HG02610 (cell line): ENCODE data around the gene TPRX1.
"Not testable (repeated sequence)": the region's sequence is repeated elsewhere in the genome, so short reads cannot be mapped to it uniquely, and the experiment has no call there.

ENCODE experiments used
- ATAC-seq: cut with Tn5 transposase; IDR thresholded peaks from one replicate; pipeline ENCODE4 v1.9.1; 2021; ENCODE audit warnings: mild to moderate bottlenecking, moderate library complexity; ENCODE audit not compliant: unreplicated experiment

The TPRX1 gene

GRCh38 chr19:47768604-47769003 is 35.7 kb downstream of the TPRX1 start:
- no peak for ATAC-seq

DNA sequence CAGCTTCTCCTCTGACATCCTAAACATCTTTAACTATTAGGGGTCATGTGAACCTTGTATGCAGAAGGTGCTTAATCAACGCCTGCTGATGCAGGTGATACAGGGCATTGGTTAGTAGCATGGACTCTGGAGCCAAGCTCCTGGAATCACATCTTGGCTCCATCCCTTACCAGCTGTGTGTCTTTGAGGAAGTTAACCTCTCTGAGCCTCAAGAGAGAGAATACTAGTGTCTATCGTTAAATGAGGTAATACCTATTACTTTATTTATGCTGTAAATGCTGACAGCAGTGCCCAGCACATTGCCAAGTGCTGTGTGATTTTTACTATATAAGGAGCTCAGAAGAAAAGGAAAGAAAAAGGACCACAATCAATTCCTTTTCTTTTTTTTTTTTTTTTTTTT is 37.0 kb downstream of the TPRX1 start:
- ATAC-seq: no peak

DNA sequence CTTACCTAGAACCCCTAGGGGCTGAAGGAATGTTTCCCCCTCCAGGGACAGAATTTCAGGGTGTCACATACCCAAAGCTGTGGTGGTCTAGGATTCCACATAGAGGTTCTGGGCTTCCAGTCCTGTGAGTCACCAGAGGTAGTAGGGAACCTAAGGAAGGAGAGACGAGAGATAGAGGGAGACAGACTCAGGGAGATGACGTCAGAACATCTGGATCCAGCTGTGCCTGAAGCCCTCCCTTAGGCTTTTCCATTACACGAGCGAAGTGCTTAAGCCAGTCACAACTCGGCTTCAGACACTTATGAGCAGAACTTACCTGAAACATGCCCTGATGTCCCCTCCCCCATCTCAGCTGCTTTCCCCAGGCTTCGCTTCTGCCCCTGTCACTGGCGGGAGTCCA is 37.7 kb downstream of the TPRX1 start:
- no peak for ATAC-seq

GRCh38 chr19:47766359-47766620 is 38.1 kb downstream of the TPRX1 start:
- no peak for ATAC-seq

DNA sequence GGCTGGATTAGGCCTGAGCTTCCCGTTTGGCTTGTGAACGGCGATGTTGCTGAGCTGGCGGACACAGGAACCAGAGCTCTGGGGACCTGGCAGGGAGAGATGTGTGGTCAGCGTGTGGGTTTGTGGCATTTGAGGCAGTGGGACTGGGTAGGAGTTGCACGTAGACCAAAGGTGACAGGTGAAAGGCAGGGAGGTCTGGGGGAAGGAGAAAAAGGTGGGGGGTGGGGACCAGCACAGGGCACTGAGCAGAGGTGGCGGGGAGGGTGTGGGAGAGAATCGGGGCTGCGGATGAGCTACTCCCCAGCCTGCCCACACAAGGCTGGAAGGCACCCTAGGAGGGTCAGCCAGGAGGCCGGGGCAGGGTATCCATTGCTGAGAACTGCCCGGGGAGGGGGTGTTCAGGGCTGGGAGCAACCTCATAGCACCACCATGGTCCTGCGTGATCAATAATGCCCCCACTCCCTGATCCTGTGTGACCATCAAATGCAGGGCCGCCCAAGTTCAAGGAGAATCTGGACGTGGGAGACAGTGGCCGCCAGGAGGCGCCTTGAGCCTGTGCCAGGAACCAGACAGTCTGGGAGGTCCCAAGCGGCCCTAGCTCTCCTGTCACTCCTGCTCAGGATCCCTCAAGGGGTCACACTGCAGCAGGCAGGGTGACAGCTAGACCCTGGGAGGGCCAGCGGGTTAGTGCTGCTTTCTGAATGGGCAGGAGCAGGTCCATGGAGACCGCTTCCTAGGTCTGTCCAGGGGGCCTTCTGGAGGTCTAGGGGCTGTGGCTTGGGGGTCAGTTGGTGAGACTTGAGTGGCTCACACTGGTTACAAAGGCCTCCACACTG is 38.6 kb downstream of the TPRX1 start:
- no peak for ATAC-seq

GRCh38 chr19:47764705-47765104 is 39.6 kb downstream of the TPRX1 start:
- ATAC-seq: not testable (repeated sequence)

DNA sequence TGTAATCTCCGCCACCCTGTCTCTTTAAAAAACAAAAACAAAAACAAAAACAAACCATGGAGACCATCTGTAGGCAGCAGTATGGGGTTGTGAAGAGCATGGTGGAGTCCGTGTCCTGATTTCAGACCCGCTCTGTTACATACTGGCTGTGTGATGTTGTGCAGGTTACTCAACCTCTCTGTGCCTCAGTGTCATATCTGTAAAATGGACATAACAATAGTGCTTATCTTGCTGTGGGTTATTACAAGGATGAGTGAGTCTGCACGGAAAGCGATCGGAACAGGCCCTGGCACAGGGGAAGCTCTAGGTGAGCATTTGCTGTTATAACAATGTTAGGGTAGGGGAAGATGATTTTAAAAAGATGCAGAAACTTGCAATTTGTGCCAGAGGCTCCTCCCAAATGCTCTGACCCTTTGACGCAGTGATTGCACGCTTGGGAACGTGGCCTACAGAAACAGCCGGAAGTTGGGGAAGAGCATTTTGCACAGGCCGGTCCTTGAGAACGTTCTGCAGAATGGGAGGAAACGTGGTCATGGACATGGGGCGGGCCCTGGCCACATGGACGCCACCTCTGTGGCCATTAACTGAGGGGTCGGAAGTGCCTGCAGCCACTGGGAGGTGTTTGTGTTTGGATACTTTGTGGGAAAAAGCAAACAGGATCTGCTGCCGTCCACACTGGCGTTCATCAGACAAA is 41.6 kb downstream of the TPRX1 start:
- ATAC-seq: no peak

- ATAC-seq: no peak
These were observed 42.2 kb downstream of the TPRX1 start for GRCh38 chr19:47762151-47762550.

DNA sequence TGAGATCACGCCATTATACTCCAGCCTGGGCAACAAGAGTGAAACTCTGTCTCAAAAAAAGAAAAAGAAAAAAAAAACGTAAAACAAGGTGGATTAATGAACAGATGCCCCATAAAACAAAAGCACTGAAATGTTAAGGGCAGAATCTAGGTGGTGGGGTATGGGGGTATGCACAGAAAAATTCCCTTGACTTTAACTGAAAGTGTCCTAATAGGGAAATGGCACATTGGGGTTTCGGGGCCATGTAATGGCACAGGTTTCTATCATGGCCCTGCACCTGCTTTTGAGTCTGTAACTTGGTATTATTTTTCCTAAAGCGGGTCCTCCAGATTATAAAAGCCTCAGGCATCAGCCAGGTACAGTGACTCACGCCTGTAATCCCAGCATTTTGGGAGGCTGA is 42.8 kb downstream of the TPRX1 start:
- no peak for ATAC-seq

- ATAC-seq: no peak
These were observed 43.7 kb downstream of the TPRX1 start for GRCh38 chr19:47760632-47760999.

- ATAC-seq: no peak
These were observed 45.9 kb downstream of the TPRX1 start for GRCh38 chr19:47758443-47758804.

GRCh38 chr19:47757617-47758442 is 46.5 kb downstream of the TPRX1 start:
- ATAC-seq: no peak

- no peak for ATAC-seq
These were observed 47.3 kb downstream of the TPRX1 start for GRCh38 chr19:47756953-47757608.

DNA sequence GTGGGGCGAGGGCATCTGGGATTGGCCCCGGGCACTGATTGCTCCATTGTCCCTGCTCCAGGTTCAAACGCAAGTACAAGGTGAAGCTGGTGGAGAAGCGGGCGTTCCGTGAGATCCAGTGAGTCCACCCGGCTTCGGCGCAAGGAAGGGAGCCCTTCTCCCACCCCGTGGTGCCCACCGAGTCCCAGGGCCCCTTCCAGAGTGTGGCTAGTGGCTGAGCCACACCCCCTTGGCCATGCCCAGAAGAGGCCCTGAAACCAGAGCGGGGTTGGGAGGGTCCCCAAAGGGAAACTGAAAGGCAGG is 47.8 kb downstream of the TPRX1 start:
- no peak for ATAC-seq

DNA sequence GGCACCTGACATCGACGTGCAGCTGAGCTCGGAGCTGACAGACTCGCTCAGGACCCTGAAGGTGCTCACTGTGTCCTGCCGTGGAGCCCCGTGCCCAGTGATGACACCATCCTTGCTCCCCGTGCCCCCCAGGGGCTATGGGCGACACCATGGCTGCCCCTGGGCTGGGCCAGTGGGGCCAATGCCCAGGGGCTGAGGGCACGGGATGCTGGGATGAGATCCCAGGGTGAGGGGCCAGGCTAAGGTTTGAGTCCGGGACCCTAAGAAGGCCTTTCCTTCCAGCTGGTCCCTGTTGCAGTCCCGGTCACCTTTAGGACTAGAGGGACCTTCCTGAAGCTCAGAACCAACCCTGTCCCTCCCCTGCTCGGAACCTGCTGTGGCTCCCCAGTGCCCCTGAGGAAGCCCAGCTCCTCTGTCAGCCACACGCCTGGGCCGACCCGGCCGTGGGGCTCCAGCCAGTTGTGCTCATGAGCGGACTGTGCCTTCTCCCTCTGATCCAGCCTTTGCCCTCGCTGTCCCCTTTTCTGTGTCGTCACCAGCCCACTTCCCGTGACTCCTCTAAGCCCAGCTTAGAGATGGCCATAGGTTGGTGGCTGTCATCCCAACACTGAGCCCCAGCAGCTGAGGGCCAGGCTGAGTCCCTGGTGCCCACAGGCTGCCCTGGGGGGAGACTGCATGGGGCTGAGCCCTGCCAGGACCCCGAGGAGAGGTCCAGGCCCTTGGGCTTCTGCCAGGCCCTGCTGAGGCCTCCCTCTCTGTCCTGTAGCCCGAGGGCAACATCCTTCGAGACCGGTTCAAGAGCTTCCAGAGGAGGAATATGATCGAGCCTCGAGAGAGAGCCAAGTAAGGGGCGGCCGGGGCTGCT is 48.4 kb downstream of the TPRX1 start:
- no peak for ATAC-seq

GRCh38 chr19:47755065-47755761 is 49.1 kb downstream of the TPRX1 start:
- no peak for ATAC-seq

- no peak for ATAC-seq
These were observed 49.9 kb downstream of the TPRX1 start for GRCh38 chr19:47754206-47755064.

DNA sequence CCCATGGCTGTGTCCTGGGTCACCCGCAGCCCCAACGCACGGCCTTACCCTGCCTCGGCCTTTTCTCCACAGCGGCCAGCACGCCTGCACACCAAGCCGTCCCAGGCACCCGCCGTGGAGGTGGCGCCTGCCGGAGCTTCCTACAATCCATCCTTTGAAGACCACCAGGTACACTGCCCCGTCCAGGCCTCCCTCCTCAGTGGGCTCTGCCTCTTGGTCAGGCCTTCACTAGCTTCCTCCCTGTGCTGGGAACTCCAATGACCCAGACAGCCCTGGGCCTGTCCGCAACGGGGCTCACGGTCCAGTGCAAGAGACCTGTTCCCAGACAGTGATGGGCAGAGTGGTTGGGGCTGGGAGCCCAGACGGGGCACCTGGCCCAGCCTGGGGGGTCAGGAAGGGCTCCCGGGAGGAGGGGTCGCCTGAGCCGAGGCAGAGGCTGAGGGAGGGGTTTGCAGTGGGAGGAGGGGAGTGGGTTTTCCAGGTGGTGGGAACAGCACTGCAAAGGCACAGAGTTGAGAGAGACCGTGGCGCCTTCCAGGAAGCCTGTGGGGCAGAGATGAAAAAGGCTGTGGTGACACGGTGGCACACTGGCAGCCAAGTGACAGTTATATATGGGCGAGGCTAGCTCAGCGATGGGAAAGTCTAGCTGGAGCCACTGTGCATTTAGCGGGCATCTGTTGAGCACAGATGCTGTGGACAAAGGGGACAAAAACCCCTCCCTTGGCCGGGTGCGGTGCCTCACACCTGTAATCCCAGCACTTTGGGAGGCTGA is 51.7 kb downstream of the TPRX1 start:
- no peak for ATAC-seq
